Immature natural killer cell (primary cell): ENCODE measurements around the gene STMN3. TPM values are rescaled to one million over a fixed set of nuclear protein-coding genes. Genes with fewer than 3 reads are reported as not detected.

Source experiments
- DNase-seq, 3 donors: peaks; one replicate each; pipeline ENCODE4 v3.0.0; 2022; ENCODE audit warnings: mixed read lengths in 1 of 3
- H3K27ac Mint-ChIP-seq, 6 donors: one replicate each; pipeline ENCODE4 v1.8.0; 2020; ENCODE audit warnings: mixed read lengths in 6 of 6, mild to moderate bottlenecking in 5 of 6, inconsistent platforms in 4 of 6, moderate library complexity in 3 of 6
- H3K27me3 Mint-ChIP-seq, 3 donors: one replicate each; pipeline ENCODE4 v1.8.0; 2020 to 2021; ENCODE audit warnings: low read depth in 3 of 3, mild to moderate bottlenecking in 3 of 3, mixed read lengths in 3 of 3, moderate library complexity in 3 of 3, inconsistent platforms in 1 of 3
- H3K36me3 Mint-ChIP-seq, 3 donors: one replicate each; pipeline ENCODE4 v1.8.0; 2020; ENCODE audit warnings: mixed read lengths in 3 of 3, inconsistent platforms in 2 of 3, mild to moderate bottlenecking in 2 of 3
- H3K4me1 Mint-ChIP-seq, 2 donors: one replicate each; pipeline ENCODE4 v1.8.0; 2020; ENCODE audit warnings: inconsistent platforms in 2 of 2, mild to moderate bottlenecking in 2 of 2, mixed read lengths in 2 of 2, moderate library complexity in 1 of 2
- H3K4me3 Mint-ChIP-seq, 5 donors: one replicate each; pipeline ENCODE4 v1.8.0; 2020; ENCODE audit warnings: mild to moderate bottlenecking in 5 of 5, mixed read lengths in 5 of 5, inconsistent platforms in 3 of 5, moderate library complexity in 3 of 5
- H3K9me3 Mint-ChIP-seq, 6 donors: one replicate each; pipeline ENCODE4 v1.8.0; 2020; ENCODE audit warnings: mild to moderate bottlenecking in 6 of 6, mixed read lengths in 6 of 6, inconsistent platforms in 4 of 6, moderate library complexity in 3 of 6
- polyA plus RNA-seq, 3 donors: library from polyadenylated mRNA; unstranded; fragments of 300-500 nt; fragmentation: Illumina TruSeq; gene quantifications; one replicate each; pipeline ENCODE4 v1.2.3, GENCODE V29; 2021

Gene STMN3
- polyA plus RNA-seq, 3 donors from 2014 or later: 0.36 to 1.6 (median 1.1) TPM

DNA sequence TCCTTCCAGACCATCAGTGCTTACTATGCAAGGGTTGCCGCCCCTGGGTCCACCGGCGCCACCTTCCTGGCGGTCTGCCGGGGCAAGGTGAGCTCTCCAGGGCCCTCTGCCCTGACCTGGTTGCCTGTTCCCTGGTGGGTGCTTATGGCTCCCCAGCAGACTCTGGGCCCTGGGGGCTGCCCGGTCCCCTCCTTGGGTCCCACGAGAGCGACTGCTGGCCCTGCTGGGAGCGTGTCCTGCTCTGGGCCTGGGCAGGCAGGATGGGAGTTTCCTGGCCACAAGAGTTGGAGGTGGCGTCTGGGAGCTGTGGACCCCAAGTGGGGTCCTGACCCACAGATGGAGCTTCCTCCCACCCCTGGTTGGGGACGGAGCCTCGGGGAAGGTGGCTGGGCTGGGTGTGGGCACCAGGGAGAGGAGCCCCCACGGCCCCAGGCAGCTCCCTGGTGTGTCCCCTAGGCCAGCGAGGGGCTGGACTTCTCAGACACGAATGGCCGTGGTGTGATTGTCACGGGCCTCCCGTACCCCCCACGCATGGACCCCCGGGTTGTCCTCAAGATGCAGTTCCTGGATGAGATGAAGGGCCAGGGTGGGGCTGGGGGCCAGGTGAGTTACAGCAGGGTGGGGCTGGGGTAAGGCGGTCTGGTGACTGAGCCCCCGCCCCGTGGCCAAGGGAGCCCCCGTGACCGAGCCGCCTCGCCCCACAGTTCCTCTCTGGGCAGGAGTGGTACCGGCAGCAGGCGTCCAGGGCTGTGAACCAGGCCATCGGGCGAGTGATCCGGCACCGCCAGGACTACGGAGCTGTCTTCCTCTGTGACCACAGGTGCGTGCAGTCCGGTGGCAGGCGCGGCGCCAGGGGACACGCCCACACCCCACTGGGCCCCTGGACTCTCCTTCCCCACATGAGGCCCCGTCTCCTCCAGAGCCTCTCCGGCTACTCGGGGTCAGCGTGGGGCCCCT lies 36.1 kb upstream of the STMN3 start:
- Mint-ChIP-seq H3K27me3 (peaks cover 20 to 29% (median 23%) of the 10 kb centered on the region in 3 donors), H3K9me3 (peaks cover 0 to 4% (median 1%) of the 10 kb centered on the region in 6 donors)

DNA sequence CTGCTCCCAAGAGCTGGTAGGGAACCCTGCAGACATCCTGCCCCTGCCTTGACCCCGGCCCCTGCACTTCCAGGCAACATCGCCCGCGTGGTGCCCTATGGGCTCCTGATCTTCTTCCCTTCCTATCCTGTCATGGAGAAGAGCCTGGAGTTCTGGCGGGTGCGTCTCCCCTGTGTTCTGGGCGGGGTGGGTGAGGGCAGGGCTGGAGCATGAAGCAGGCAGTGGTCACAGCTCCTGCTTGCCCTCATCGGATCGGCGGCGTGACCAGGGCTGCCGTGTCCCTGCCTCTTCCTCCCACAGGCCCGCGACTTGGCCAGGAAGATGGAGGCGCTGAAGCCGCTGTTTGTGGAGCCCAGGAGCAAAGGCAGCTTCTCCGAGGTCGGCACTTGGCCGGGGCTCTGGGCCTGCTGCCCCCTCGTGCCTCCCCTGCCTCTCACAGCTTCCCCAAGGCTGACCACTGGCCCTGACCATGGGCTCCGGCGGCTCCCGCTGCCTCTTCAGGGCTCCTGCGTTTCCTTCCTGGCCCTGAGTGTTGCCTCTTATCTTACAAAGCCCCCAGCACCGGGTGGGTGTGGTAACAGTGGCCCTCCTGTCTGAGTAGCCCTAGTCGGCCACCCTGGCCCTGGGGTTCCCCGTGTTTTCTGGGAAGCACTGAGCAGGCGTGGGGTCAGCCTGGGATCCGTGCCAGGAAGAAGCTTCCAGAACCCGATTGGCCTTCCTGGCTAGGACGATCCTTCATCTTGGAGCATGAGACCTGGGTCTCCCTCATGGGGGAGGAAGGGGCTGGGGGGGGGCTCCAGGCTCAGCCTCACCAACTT lies 35.2 kb upstream of the STMN3 start:
- peaks cover 0 to 5% (median 4%) of the 10 kb centered on the region in 3 donors for H3K36me3 Mint-ChIP-seq
- no peaks in the 10 kb centered on the region for H3K9me3 Mint-ChIP-seq
- H3K4me3 Mint-ChIP-seq: no peak overlapping the region
- H3K27me3 Mint-ChIP-seq: peaks cover 12 to 21% (median 17%) of the 10 kb centered on the region in 3 donors
- H3K27ac Mint-ChIP-seq: no peak overlapping the region
- peaks cover 0 to 3% of the 10 kb centered on the region in 2 donors for H3K4me1 Mint-ChIP-seq
- DNase-seq: no peak

More for the DNA sequence above, 36.1 kb upstream of the STMN3 start:
- Mint-ChIP-seq H3K4me3 (no peak overlapping the region), H3K27ac (no peak overlapping the region), H3K36me3 (no peaks in the 10 kb centered on the region), H3K4me1 (peaks cover 0 to 4% of the 10 kb centered on the region in 2 donors)
- DNase-seq: no peak

DNA sequence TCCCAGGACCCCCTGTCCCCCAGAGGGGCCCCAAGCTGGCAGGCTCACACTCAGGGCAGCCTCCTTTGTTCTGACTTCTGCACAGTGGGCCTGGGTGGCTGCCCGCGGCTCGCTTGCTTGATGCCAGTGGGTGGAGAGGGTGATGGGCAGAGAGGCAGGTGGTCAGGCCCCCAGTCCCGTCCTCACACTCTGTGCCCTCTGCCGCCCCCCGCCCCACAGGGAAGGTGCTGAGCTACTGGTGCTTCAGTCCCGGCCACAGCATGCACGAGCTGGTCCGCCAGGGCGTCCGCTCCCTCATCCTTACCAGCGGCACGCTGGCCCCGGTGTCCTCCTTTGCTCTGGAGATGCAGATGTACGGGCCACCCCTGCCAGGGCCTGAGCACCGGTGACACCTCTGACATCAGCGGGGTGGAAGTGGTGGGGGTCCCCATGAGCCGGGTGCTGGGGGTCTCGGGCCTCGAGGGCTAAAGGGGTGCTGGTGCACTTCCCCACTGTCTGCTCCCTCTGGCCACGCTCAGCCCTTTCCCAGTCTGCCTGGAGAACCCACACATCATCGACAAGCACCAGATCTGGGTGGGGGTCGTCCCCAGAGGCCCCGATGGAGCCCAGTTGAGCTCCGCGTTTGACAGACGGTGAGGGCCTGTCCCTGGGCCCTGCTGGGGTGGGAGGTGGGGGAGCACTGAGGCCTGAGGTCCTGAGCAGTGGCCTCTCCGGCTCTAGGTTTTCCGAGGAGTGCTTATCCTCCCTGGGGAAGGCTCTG lies 34.4 kb upstream of the STMN3 start:
- peaks cover 0 to 6% (median 4%) of the 10 kb centered on the region in 3 donors for H3K36me3 Mint-ChIP-seq
- no peak overlapping the region for H3K27ac Mint-ChIP-seq
- H3K4me1 Mint-ChIP-seq: peaks cover 0 to 3% of the 10 kb centered on the region in 2 donors
- no peak for DNase-seq
- peaks cover 4 to 14% (median 10%) of the 10 kb centered on the region in 3 donors for H3K27me3 Mint-ChIP-seq
- H3K9me3 Mint-ChIP-seq: no peaks in the 10 kb centered on the region
- no peak overlapping the region for H3K4me3 Mint-ChIP-seq

DNA sequence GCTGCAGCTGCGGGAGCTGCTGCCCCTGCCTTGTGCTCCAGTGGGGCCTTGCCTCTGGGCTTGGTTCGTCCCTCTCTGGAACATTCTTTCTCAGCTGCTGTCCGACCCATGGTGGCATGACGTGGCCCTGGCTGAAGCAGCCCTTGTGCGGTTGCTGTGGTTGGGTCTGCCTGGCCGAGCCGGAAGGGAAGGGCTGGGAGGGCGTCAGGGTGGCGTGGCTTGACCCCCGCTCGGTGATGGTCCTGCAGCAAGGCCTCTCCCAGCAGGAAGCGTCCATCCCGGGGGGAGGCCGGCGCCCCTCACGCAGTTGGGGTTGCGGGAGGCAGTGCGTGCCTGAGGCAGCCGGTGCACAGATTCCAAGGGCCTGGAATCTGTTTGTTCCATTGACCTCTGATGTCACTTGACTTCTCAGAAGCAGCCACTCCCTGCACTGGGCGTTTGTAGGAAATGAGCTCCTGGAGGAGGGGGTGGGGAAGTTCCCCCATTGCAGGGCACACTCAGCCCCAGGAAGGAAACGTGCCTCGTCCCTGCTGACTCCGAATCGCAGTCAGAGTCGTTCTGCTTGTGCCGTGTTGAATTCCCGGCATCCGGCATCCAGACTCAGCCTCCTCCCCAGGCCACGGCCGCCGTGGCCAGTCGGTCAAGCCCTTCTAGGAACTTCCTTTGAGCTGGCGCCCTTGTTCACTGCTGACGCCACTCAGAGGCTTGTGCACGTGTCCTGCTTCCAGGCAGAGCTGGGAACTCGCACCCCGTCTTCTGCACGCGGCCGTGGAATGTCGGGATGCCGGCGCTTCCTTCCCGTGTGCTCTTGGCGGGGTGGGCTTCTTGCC lies 33.5 kb upstream of the STMN3 start:
- Mint-ChIP-seq H3K4me1 (peaks cover 0 to 3% of the 10 kb centered on the region in 2 donors), H3K9me3 (no peaks in the 10 kb centered on the region), H3K4me3 (no peak overlapping the region), H3K27ac (no peak overlapping the region), H3K27me3 (peaks cover 0 to 6% (median 4%) of the 10 kb centered on the region in 3 donors), H3K36me3 (peaks cover 0 to 6% (median 4%) of the 10 kb centered on the region in 3 donors)
- DNase-seq: no peak

DNA sequence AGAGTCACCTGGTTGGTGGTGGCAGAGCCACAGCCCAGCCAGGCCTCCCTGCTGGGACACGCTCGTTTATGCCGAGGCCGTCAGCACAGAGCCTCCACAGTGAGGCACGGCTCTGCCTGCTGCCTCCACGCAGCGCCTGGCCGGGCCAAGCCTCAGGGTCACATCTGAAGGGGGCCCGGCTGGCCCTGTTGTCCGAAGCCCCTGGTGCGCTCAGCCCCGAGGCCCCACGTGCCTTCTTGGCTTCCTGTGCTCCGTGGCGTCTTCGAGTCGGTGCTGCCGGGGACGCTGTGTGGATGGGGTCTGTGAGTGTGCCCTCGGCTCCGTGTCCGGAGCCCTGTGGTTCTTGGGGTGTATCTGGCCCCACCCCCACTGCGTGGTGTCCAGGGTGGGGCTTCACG lies 32.9 kb upstream of the STMN3 start:
- DNase-seq: no peak
- Mint-ChIP-seq H3K36me3 (peaks cover 0 to 6% (median 4%) of the 10 kb centered on the region in 3 donors), H3K4me1 (peaks cover 0 to 3% of the 10 kb centered on the region in 2 donors), H3K27me3 (peaks cover 0 to 2% (median 0%) of the 10 kb centered on the region in 3 donors), H3K9me3 (no peaks in the 10 kb centered on the region), H3K27ac (no peak overlapping the region), H3K4me3 (no peak overlapping the region)

DNA sequence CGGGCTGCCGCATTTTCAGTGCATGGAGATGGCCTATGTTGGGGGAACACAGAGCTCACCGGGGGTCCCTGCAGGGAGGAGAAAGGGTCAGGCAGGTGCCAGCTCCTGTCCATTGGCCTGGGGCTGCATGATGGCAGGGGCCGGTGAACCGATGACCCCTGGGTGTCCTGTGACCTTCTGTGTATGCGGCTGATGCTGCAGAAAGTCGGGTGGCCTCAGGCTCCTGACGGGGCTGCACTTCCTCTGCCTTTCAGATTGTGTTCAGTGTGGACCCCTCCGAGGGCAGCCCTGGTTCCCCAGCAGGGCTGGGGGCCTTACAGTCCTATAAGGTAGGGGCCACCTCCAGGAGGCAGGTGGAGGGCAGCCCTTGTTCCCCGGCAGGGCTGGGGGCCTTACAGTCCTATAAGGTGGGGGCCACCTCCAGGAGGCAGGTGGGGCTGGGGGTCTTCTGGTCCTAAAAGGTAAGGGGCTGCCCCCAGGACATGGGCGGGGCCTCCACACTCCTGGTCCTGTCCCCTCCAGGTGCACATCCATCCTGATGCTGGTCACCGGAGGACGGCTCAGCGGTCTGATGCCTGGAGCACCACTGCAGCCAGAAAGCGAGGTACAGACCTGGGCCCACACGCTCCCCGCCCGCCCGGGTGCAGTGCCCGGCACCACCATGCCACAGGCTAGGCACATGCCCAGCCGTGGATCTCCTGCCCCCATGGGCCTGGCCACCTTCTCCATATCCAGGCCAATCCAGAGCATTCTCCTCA lies 32.2 kb upstream of the STMN3 start:
- no peaks in the 10 kb centered on the region for H3K9me3 Mint-ChIP-seq
- no peak overlapping the region for H3K4me3 Mint-ChIP-seq
- peaks cover 0 to 3% of the 10 kb centered on the region in 2 donors for H3K4me1 Mint-ChIP-seq
- H3K27me3 Mint-ChIP-seq: peaks cover 0 to 2% (median 0%) of the 10 kb centered on the region in 3 donors
- DNase-seq: no peak
- H3K36me3 Mint-ChIP-seq: peaks cover 0 to 6% (median 4%) of the 10 kb centered on the region in 3 donors
- H3K27ac Mint-ChIP-seq: no peak overlapping the region

DNA sequence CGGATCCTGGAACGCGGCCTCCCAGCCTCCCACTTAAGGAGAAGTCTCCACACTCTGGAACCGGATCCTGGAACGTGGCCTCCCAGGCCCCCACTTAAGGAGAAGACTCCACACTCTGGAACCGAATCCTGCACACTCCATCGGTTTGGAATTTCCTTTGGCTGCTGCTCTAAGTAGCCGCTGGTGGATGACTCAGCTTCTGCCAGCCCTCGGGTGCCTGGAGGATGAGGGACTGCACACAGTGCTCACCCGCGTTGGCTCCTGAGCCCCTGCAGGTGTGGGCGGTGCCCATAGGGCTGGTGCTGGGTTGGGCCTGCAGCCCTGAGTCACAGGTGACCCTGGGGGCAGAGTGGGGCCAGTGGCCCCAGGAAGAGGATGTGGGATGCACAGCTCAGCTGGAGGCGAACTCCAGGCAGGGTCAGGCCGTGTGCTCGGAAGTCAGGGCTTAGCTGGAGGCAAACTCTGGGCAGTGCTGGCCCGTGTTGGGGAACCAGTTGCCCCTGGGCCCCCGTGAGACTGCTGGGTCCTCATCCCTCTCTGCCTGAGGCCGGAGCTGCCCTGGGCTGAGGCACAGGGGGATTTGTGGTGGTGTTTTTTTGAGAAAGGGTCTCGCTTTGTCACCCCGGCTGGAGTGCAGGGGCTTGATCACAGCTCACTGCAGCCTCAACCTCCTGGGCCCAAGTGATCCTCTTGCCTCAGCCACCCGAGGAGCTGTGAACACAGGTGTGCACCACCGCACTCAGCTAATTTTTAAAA lies 29.3 kb upstream of the STMN3 start:
- Mint-ChIP-seq H3K4me1 (peaks cover 0 to 3% of the 10 kb centered on the region in 2 donors), H3K36me3 (peaks cover 4 to 7% (median 6%) of the 10 kb centered on the region in 3 donors), H3K9me3 (no peaks in the 10 kb centered on the region), H3K4me3 (no peak overlapping the region), H3K27me3 (peaks cover 0 to 2% (median 0%) of the 10 kb centered on the region in 3 donors), H3K27ac (peak overlapping the region in 1 of 6 donors; percentile 55)
- DNase-seq: no peak

DNA sequence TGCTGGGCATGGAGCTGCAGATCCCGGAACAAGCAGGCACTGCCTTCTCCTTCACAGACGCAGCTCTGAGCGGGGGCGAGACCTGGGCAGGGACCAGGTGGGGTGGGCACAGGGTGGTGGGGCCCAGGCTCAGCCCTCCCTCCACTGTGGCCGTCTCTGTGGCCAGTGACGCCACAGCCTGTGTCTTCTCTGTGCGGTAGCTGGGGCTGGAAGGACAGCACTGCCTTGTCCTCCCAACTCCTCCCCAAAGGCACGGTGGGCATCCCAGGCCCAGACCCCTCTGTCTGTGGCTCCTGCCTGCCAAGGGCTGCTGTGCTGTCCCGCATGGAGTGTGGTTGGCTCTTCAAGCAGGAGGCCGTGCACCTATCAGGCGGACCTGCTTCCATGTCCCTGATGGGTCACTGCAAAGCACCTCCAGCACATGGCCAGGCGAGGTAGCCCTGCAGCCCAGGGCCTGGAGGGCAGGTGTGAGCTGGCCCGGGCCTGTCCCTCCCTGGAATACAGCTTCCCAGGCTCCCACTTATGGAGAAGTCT lies 28.5 kb upstream of the STMN3 start:
- peaks cover 0 to 2% (median 2%) of the 10 kb centered on the region in 3 donors for H3K27me3 Mint-ChIP-seq
- no peak overlapping the region for H3K27ac Mint-ChIP-seq
- no peak for DNase-seq
- no peak overlapping the region for H3K4me3 Mint-ChIP-seq
- H3K36me3 Mint-ChIP-seq: peaks cover 4 to 7% (median 6%) of the 10 kb centered on the region in 3 donors
- H3K9me3 Mint-ChIP-seq: no peaks in the 10 kb centered on the region
- H3K4me1 Mint-ChIP-seq: peaks cover 0 to under 1% of the 10 kb centered on the region in 2 donors

DNA sequence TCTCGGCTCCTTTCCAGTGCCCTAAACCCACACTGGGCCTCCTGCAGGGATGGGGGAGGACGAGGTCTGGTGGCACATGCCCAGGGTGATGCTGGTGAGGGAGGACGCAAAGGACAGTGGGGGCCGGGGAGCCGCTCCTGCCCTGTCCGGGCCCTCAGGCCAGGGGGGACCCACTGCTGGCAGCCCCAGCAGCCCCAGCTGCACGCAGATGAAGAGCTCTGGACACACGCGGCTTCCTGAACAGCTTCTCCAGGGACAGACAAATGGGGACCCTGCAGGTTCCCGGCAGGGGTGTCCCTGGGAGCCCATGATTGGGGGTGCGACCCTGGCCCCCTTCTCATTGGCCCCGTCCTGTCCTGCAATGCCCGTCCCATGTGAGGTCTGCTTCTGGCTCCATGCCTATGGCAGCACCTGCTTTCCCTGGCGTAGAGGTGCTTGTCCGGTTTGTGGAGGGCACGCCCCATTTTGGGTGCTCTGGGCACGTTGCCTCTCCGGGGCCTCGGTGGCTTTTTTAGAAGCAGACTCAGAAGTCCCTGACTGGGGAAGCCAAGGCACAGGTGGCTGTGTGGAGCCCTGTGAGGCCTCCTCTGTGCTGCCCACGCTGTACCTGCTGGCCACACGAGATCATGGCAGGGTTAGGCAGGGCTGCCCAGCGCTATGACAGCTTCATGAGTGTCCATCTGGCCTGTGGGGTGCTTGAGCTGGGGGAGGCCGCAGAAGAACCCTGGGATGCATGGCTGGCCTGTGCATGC lies 27.8 kb upstream of the STMN3 start:
- H3K4me1 Mint-ChIP-seq: no peaks in the 10 kb centered on the region
- H3K9me3 Mint-ChIP-seq: no peaks in the 10 kb centered on the region
- H3K27ac Mint-ChIP-seq: no peak overlapping the region
- DNase-seq: no peak
- peaks cover 0 to 2% (median 2%) of the 10 kb centered on the region in 3 donors for H3K27me3 Mint-ChIP-seq
- H3K36me3 Mint-ChIP-seq: peaks cover 4 to 9% (median 7%) of the 10 kb centered on the region in 3 donors
- H3K4me3 Mint-ChIP-seq: no peak overlapping the region

DNA sequence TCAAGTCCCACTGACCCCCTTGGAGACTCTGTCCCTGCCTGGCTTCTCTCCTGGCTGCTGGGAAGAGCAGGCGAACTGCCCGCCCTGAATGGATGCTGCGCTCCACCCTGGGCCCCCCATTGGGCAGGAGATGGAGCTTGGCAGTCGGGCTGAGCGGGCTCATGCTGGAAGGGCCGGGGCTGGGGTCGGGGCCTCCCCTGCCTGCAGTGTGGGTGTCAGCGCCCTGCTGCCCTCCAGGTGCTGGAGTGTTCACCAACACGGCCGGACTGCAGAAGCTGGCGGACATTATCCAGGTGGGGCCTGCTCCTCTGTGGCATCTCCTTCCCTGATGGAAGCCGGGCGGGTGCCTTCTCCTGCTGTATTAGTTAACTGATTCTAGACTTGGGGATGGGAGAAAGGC lies 27.2 kb upstream of the STMN3 start:
- Mint-ChIP-seq H3K4me1 (no peaks in the 10 kb centered on the region), H3K36me3 (peaks cover 4 to 13% (median 7%) of the 10 kb centered on the region in 3 donors), H3K27me3 (peaks cover 0 to 2% (median 2%) of the 10 kb centered on the region in 3 donors), H3K9me3 (no peaks in the 10 kb centered on the region), H3K4me3 (no peak overlapping the region), H3K27ac (no peak overlapping the region)
- no peak for DNase-seq
